IMR-90 (cell line): ENCODE measurements around the gene LPO. TPM values are rescaled to one million over a fixed set of nuclear protein-coding genes. Genes with fewer than 3 reads are reported as not detected.
A peak's percentile ranks its signal among the peaks of the same experiment; 100 is the strongest.

Source experiments
- ATAC-seq: fragments of 200-7000 bp; cut with Tn5 transposase; 2 replicates; pipeline ENCODE4 v1.9.1; 2020; ENCODE audit warnings: low read depth, mild to moderate bottlenecking, moderate library complexity
- BruUV-seq: library from RNA; stranded (reverse); fragments of 400-500 nt; replicated peaks from 2 replicates; lab custom pipeline; 2021; lab: Mats Ljungman, UMichigan
- CTCF ChIA-PET: fragments of 300-600 bp; formaldehyde crosslinking; extraction: SDS; loops from one replicate; lab custom pipeline; 2021; ENCODE audit warnings: antibody characterized with exemption; lab: Yijun Ruan, JAX
- POLR2A ChIA-PET: fragments of 300-600 bp; sonication (Branson Sonifier 250); formaldehyde crosslinking; loops from one replicate; lab custom pipeline; 2022; ENCODE audit warnings: antibody characterized with exemption; ENCODE audit not compliant: unreplicated experiment; lab: Charles Lee
- DNase-seq: peaks from one replicate; pipeline ENCODE4 v3.0.0; 2013
- H2AFZ ChIP-seq: replicated peaks from 2 replicates; pipeline ENCODE3; 2013; ENCODE audit warnings: low read length, mild to moderate bottlenecking; ENCODE audit not compliant: poor library complexity
- H2AK5ac ChIP-seq: 2 replicates; pipeline ENCODE4 v1.6.1; 2013; ENCODE audit warnings: low read depth, low read length, inconsistent platforms
- H2AK9ac ChIP-seq: replicated peaks from 2 replicates; pipeline ENCODE3; 2013; ENCODE audit warnings: mild to moderate bottlenecking, low read depth, low read length, moderate library complexity; ENCODE audit not compliant: poor library complexity
- H2BK120ac ChIP-seq: 2 replicates; pipeline ENCODE4 v1.6.1; 2013; ENCODE audit warnings: low read depth, low read length, inconsistent platforms
- H2BK15ac ChIP-seq: 3 replicates; pipeline ENCODE4 v1.6.1; 2013; ENCODE audit warnings: low read depth, low read length, inconsistent platforms
- H2BK20ac ChIP-seq: 2 replicates; pipeline ENCODE4 v1.6.1; 2013; ENCODE audit warnings: low read depth, mild to moderate bottlenecking, inconsistent platforms, low read length, moderate library complexity
- H2BK5ac ChIP-seq: 2 replicates; pipeline ENCODE4 v1.6.1; 2013; ENCODE audit warnings: mild to moderate bottlenecking, low read depth, low read length, inconsistent platforms; ENCODE audit not compliant: poor library complexity, severe bottlenecking
- H3K14ac ChIP-seq: replicated peaks from 2 replicates; pipeline ENCODE4 v1.6.1; 2013; ENCODE audit warnings: low read depth, low read length, inconsistent platforms
- H3K18ac ChIP-seq: 2 replicates; pipeline ENCODE4 v1.6.1; 2013; ENCODE audit warnings: low read depth, low read length, control low read depth
- H3K23ac ChIP-seq: 2 replicates; pipeline ENCODE4 v1.6.1; 2013; ENCODE audit warnings: low read depth, low read length, inconsistent platforms
- H3K27ac ChIP-seq: 2 replicates; pipeline ENCODE4 v1.5.1; 2013; ENCODE audit warnings: mild to moderate bottlenecking, control low read depth, low read length; ENCODE audit not compliant: insufficient read depth
- H3K27me3 ChIP-seq: 2 replicates; pipeline ENCODE4 v1.6.1; 2013; ENCODE audit warnings: low read length; ENCODE audit not compliant: control insufficient read depth, insufficient read depth
- H3K36me3 ChIP-seq: 2 replicates; pipeline ENCODE4 v1.6.1; 2013; ENCODE audit warnings: low read length, mixed read lengths; ENCODE audit not compliant: control insufficient read depth, insufficient read depth
- H3K4ac ChIP-seq: 2 replicates; pipeline ENCODE4 v1.6.1; 2013; ENCODE audit warnings: low read depth, low read length, inconsistent platforms
- H3K4me1 ChIP-seq: 2 replicates; pipeline ENCODE4 v1.6.1; 2013; ENCODE audit warnings: low read length, mixed read lengths; ENCODE audit not compliant: control insufficient read depth, insufficient read depth
- H3K4me2 ChIP-seq: 2 replicates; pipeline ENCODE4 v1.6.1; 2013; ENCODE audit warnings: low read depth, mild to moderate bottlenecking, control low read depth, low read length, moderate library complexity
- H3K4me3 ChIP-seq: 2 replicates; pipeline ENCODE4 v1.5.1; 2013; ENCODE audit warnings: low read depth, mild to moderate bottlenecking, control low read depth, low read length, moderate library complexity; ENCODE audit not compliant: insufficient read depth
- H3K56ac ChIP-seq: 2 replicates; pipeline ENCODE4 v1.6.1; 2013; ENCODE audit warnings: low read length, inconsistent platforms; ENCODE audit not compliant: insufficient read depth; ENCODE audit errors: extremely low read depth
- H3K79me1 ChIP-seq, 2 experiments: 2 replicates each; pipeline ENCODE4 v1.6.1; 2013; ENCODE audit warnings: low read length in 2 of 2, inconsistent platforms in 1 of 2, low read depth in 1 of 2
- H3K9ac ChIP-seq: 2 replicates; pipeline ENCODE4 v1.6.1; 2013; ENCODE audit warnings: low read depth, low read length, control low read depth
- H3K9me1 ChIP-seq: 2 replicates; pipeline ENCODE4 v1.6.1; 2013; ENCODE audit warnings: low read length, inconsistent platforms; ENCODE audit not compliant: insufficient read depth
- H3K9me3 ChIP-seq: 2 replicates; pipeline ENCODE4 v1.6.1; 2013; ENCODE audit warnings: low read length; ENCODE audit not compliant: control insufficient read depth, insufficient read depth
- H4K20me1 ChIP-seq: 2 replicates; pipeline ENCODE4 v1.6.1; 2013; ENCODE audit warnings: low read length, inconsistent platforms; ENCODE audit not compliant: insufficient read depth
- H4K5ac ChIP-seq: 2 replicates; pipeline ENCODE4 v1.6.1; 2013; ENCODE audit warnings: mild to moderate bottlenecking, low read depth, low read length, control low read depth
- H4K8ac ChIP-seq, 2 experiments: 2 replicates each; pipeline ENCODE4 v1.6.1; 2013; ENCODE audit warnings: low read depth in 2 of 2, low read length in 2 of 2, control low read depth in 1 of 2, inconsistent platforms in 1 of 2
- H4K91ac ChIP-seq: 2 replicates; pipeline ENCODE4 v1.6.1; 2013; ENCODE audit warnings: low read depth, low read length, inconsistent platforms; ENCODE audit not compliant: insufficient read depth
- BHLHE40 ChIP-seq: fragments of 150-350 bp; IDR thresholded peaks from 2 replicates; pipeline ENCODE4 v1.6.1; 2016; ENCODE audit warnings: mild to moderate bottlenecking, low read depth, low read length
- NFE2L2 ChIP-seq: fragments of 150-350 bp; IDR thresholded peaks from 2 replicates; pipeline ENCODE4 v1.6.1; 2016; ENCODE audit warnings: low read depth, mild to moderate bottlenecking, low read length
- RAD21 ChIP-seq: IDR thresholded peaks from 2 replicates; pipeline ENCODE4 v1.6.1; 2012; ENCODE audit warnings: low read length, improper control_type of control experiment
- WGBS, 2 experiments: methylation state at CpG; one replicate each; pipeline versions ENCODE4 v1.1.5 to v1.1.7; 2013; ENCODE audit warnings: missing lambda C conversion rate in 2 of 2; ENCODE audit not compliant: insufficient read length in 1 of 2; ENCODE audit errors: extremely low coverage in 2 of 2; 5-methylcytosine and 5-hydroxymethylcytosine counted together
- dilution Hi-C: fragments of 300-500 bp; cut with HindIII; formaldehyde crosslinking; loops from one replicate; pipeline ENCODE4 v1.14.3; 2018; ENCODE audit warnings: low sequenced_read_pairs; ENCODE audit not compliant: unreplicated experiment
- in situ Hi-C: fragments of 300-500 bp; cut with MboI; formaldehyde crosslinking; loops from 3 replicates; pipeline ENCODE4 v1.14.3; 2019; ENCODE audit warnings: low sequenced_read_pairs, inconsistent platforms, mixed read lengths
- intact Hi-C: fragments of 100-400 bp; cut with micrococcal nuclease; formaldehyde crosslinking; loops from 2 replicates; pipeline ENCODE4 v1.10.0; 2022
- polyA plus RNA-seq, 3 experiments: library from polyadenylated mRNA; depleted of rRNA; stranded (reverse); fragments of >200 nt; gene quantifications; 2 replicates each; pipeline ENCODE4 v1.2.3, GENCODE V29; 2012; ENCODE audit warnings: low replicate concordance in 1 of 3
- total RNA-seq: library from RNA; depleted of rRNA; stranded (reverse); fragments of >200 nt; gene quantifications from 2 replicates; pipeline ENCODE4 v1.2.3, GENCODE V29; 2012
- TF ChIP-seq, protein P1 (sequence below): fragments of 150-350 bp; IDR thresholded peaks from 2 replicates; pipeline ENCODE4 v1.6.1; 2017; ENCODE audit warnings: mild to moderate bottlenecking, antibody characterized with exemption, low read length, low read depth
- TF ChIP-seq, protein P2 (sequence below): fragments of 150-350 bp; IDR thresholded peaks from 2 replicates; pipeline ENCODE4 v1.6.1; 2016; ENCODE audit warnings: low read depth, mild to moderate bottlenecking, low read length, moderate library complexity, borderline replicate concordance

The LPO gene
- total and polyA plus RNA-seq, 2 of the 4 experiments (the other 2 are of a cell fraction): not detected

- Histone ChIP-seq H3K36me3 (no peaks in the 10 kb centered on the region), H3K79me1 (no peaks in the 10 kb centered on the region), H3K18ac (no peak overlapping the region), H4K20me1 (no peaks in the 10 kb centered on the region), H3K56ac (no peak overlapping the region), H3K27ac (no peak overlapping the region), H3K9me3 (no peaks in the 10 kb centered on the region), H4K91ac (no peak overlapping the region), H2AK9ac (no peak overlapping the region), H3K9me1 (no peaks in the 10 kb centered on the region), H3K4me3 (no peak overlapping the region), H3K4me2 (no peak overlapping the region), H4K8ac (no peak overlapping the region), H3K4me1 (no peaks in the 10 kb centered on the region), H2AFZ (no peak overlapping the region), H2BK15ac (no peak overlapping the region), H3K4ac (no peak overlapping the region), H2BK5ac (no peak overlapping the region), H3K23ac (no peak overlapping the region), H3K27me3 (peaks cover 13% of the 10 kb centered on the region), H2BK20ac (no peak overlapping the region), H2BK120ac (no peak overlapping the region), H3K14ac (no peak overlapping the region), H2AK5ac (no peak overlapping the region), H4K5ac (no peak overlapping the region), H3K9ac (no peak overlapping the region)
- ATAC-seq (0 out of 2 replicates have a peak, but pooled peaks have one; percentile 14), DNase-seq (no peak)
- dilution Hi-C loops (no loop called here), intact Hi-C loops (no loop called here), in situ Hi-C loops (no loop called here)
- TF ChIP-seq RAD21 (no peak), BHLHE40 (no peak), NFE2L2 (no peak)
- TF ChIP-seq, protein P1, sequence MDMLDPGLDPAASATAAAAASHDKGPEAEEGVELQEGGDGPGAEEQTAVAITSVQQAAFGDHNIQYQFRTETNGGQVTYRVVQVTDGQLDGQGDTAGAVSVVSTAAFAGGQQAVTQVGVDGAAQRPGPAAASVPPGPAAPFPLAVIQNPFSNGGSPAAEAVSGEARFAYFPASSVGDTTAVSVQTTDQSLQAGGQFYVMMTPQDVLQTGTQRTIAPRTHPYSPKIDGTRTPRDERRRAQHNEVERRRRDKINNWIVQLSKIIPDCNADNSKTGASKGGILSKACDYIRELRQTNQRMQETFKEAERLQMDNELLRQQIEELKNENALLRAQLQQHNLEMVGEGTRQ: no peak
- TF ChIP-seq, protein P2, sequence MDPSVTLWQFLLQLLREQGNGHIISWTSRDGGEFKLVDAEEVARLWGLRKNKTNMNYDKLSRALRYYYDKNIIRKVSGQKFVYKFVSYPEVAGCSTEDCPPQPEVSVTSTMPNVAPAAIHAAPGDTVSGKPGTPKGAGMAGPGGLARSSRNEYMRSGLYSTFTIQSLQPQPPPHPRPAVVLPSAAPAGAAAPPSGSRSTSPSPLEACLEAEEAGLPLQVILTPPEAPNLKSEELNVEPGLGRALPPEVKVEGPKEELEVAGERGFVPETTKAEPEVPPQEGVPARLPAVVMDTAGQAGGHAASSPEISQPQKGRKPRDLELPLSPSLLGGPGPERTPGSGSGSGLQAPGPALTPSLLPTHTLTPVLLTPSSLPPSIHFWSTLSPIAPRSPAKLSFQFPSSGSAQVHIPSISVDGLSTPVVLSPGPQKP: no peak
- CTCF ChIA-PET: interaction anchor here (0.7 kb wide), 1 partner anchor 32 kb away, joined by 8 read pairs; no protein-coding TSS in a partner anchor
- POLR2A ChIA-PET: no interaction called here
- WGBS, 2 experiments: no CpG with 5 or more reads among the region's 3 CpGs
- BruUV-seq: no TSS peak
These were observed 47.0 kb downstream of the LPO start for GRCh38 chr17:58285422-58285810.
